HuH-7 (cell line): ENCODE data around the gene EN2.
"Not testable (repeated sequence)": the region's sequence is repeated elsewhere in the genome, so short reads cannot be mapped to it uniquely, and the experiment has no call there.

Source experiments
- DNase-seq: peaks from one replicate; pipeline ENCODE4 v3.0.0; 2011; ENCODE audit warnings: low spot score

EN2 gene

DNA sequence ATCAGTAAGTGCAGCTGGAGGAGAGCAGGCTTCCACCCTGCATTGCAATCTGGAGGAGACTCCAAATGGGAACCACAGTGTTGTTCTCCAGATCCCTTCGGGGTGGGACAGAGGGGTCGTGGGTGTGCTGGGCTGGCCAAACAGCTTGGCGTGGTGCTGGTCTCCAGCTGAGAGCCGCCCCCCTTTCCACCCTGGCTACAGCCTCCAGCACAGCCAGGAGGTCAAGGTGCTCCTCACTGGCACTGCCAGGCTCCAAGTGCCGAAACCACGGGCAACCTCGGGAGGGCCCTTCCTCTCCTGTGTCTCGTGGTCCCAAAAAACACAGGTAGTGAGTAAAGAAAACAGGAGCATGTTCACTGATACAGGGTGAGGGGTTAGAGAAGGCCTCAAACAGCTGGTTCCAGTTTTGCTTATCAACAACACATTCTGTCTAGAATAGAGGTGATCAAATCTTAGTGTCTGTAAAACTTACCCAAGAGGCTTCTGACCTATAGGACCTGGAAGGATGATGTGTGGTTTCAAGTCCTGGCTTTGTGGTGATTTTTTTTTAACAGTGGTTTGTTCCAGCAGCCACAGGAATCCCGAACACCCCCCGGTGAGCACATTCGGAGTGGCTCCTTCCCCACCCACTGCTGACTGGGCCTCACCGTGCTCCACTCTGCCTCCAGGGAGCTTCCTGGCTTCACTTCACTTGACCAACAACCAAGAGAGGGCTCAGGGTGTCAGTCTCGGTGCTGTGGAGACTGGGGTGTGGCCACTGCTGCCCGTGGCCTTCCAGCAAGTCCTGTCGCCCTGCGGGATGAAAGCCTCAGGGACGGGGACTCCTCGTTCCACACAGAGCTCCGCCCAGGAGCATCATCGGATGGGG lies 31.2 kb upstream of the EN2 start:
- no peak for DNase-seq

DNA sequence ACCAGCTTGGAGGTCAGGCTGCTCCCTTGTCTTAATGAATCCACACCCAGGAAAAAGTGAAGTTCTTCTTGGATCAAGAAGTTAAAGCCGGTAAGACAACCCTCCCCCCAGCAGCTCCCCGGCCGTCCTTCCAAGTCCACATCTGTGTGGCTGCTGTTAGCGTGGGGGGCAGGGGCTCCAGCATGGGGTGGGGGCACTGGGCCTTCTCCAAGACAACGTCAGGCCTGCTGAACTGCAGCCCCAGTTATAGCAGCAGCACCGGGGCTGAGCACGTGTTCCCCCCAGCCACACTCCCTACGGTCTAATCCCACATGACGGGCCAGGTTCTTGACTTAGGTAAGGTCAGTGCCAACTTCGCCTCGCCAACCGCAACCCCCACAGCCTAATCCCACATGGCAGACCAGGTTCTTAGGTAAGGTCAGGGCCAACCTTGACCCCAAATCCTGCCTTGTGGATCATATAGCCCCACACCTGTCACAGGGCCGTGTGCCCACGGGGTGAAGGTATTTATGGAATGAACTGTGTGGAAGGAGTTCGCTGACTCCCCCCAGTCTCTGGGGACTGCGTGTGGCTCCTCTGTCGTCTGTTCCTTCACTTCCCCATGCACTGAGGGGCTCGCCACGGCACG lies 30.4 kb upstream of the EN2 start:
- DNase-seq: no peak

DNA sequence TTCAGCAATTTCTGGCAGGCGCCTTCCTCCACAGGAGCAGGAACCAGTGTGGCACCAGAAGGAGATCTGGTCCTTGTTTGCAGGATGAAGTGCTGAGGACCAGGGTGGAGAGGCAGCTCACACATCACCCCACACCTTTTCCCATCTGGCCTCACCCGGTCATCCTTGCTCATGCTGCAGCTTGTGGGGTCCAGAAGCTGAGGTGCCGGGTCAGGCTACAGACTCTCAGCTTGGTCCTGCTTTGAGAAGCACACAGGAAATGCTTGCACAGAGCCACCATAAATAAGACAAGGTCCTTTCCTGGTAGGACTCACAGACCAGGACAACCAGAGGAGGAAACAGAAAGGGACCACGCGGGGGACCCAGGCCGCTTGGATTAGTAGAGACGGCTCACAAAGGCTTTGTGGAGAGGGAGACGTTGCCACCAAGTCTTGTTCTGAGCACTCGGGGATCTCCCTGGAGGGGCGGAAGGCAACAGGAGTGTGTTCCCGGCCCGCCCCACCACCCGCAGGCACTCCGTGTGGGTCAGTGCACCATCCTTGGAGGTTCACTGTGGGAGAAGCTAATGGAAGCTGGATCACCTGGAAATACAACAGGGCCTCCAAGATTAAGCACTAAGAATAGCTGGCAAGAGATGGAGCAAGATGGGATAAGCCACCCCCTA lies 29.6 kb upstream of the EN2 start:
- no peak for DNase-seq

DNA sequence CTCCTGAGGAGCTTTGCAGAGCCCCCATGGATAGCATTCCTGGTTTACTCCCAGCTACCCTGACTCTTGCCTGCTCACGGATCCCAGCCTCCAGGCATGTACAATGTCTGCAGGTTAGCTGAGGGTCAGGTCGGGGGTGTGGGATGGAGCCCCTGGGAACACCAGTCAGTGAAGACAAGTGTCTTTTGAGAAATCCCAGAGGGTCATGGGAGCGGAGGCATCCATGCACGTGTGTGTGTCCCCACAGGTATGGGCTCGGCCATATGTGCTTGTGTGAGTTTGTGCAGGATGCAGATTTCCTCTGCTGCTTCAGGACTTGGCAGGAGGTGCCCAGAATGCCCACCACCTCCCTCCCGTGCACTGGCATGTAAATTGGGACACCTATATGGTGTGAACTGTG lies 28.3 kb upstream of the EN2 start:
- no peak for DNase-seq

DNA sequence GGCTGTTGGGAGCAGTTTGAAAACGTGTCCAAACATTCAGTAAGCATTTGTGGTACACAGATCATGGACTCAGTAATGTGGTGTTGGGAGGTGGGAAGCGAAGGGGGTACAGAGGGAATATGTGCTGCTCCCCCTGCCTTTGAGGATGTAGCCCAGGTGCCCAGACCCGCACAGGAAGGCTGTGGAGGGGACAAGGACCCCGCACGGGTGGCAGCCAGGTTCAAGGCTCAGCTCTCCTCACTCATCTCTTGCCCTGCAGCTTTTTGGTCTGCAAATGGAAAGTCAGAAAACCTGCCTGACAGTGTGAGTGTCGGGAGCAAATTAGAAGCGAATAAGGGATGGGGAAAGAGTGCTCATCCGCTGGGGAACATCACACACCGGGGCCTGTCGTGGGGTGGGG lies 27.3 kb upstream of the EN2 start:
- DNase-seq: no peak

GRCh38 chr7:155431231-155431630 lies 26.7 kb upstream of the EN2 start:
- no peak for DNase-seq

GRCh38 chr7:155431711-155432110 lies 26.2 kb upstream of the EN2 start:
- DNase-seq: no peak

- no peak for DNase-seq
Observed at GRCh38 chr7:155435110-155435509, 22.8 kb upstream of the EN2 start.

- no peak for DNase-seq
Observed at GRCh38 chr7:155437836-155438235, 20.1 kb upstream of the EN2 start.

- DNase-seq: no peak
Observed at GRCh38 chr7:155438777-155439176, 19.2 kb upstream of the EN2 start.

- no peak for DNase-seq
Observed at GRCh38 chr7:155439311-155440017, 18.5 kb upstream of the EN2 start.

DNA sequence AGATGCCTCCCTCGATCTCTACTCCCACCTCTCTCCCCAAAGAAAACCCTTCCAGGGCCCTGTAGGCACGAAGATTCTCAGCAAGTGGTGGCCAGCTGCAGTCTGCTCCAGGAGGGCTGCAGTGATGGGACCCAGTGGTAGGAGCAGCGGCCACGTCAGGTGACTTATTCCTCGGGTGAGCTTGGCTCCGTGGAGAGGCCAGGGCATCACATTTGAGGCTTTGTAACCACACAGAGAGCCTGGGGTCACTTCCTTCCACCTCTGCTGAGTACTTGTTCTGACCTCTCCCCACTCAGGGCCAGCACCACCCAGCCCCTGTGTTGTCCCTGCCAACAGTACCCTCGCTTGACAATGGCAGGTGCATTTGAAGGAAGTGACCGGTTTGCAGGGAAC lies 17.9 kb upstream of the EN2 start:
- DNase-seq: no peak

GRCh38 chr7:155441856-155442255 lies 16.1 kb upstream of the EN2 start:
- no peak for DNase-seq

GRCh38 chr7:155444746-155445145 lies 13.2 kb upstream of the EN2 start:
- no peak for DNase-seq

DNA sequence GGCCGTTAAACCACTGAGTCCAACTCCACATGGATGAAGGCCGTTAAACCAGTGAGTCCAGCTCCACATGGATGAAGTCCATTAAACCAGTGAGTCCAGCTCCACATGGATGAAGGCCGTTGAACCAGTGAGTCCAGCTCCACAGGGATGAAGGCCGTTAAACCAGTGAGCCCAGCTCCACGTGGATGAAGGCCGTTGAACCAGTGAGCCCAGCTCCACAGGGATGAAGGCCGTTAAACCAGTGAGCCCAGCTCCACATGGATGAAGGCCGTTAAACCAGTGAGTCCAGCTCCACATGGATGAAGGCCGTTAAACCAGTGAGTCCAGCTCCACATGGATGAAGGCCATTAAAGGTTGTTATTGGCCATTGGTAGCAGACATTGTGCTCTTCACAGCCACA lies 12.3 kb upstream of the EN2 start:
- not testable (repeated sequence) for DNase-seq

- DNase-seq: no peak
Observed at GRCh38 chr7:155447603-155448002, 10.3 kb upstream of the EN2 start.

DNA sequence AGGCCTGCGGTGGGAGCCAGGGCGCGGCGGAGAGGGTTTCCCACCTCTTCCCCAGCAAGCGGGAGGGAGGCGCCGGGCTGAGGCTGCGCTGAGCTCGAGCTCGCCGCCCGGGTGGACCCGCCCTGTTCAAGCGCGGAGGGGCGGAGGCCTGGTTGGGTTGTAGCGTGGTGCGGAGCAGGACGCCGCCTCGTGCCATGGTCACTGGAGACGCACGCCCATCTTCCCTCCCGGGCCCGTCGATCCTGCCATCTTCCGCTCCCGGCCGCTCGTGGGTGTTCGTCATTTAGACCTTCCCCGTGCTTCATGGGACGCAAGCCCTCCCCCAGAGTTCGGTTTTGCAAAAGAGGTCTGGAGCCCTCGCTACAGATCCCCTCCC lies 9.3 kb upstream of the EN2 start:
- DNase-seq: no peak

- no peak for DNase-seq
Observed at GRCh38 chr7:155449008-155449868, 8.7 kb upstream of the EN2 start.

- DNase-seq: no peak
Observed at GRCh38 chr7:155449869-155450557, 7.9 kb upstream of the EN2 start.

GRCh38 chr7:155450558-155450969 lies 7.4 kb upstream of the EN2 start:
- no peak for DNase-seq
